NOMO-1 (cell line): Measurements from ENCODE around the gene ALDH3A2.

ENCODE experiments used
- DNase-seq, 2 experiments: peaks; one replicate each; lab custom pipeline; 2025; ENCODE audit not compliant: unreplicated experiment in 2 of 2; lab: John Stamatoyannopoulos, UW

Gene ALDH3A2

DNA sequence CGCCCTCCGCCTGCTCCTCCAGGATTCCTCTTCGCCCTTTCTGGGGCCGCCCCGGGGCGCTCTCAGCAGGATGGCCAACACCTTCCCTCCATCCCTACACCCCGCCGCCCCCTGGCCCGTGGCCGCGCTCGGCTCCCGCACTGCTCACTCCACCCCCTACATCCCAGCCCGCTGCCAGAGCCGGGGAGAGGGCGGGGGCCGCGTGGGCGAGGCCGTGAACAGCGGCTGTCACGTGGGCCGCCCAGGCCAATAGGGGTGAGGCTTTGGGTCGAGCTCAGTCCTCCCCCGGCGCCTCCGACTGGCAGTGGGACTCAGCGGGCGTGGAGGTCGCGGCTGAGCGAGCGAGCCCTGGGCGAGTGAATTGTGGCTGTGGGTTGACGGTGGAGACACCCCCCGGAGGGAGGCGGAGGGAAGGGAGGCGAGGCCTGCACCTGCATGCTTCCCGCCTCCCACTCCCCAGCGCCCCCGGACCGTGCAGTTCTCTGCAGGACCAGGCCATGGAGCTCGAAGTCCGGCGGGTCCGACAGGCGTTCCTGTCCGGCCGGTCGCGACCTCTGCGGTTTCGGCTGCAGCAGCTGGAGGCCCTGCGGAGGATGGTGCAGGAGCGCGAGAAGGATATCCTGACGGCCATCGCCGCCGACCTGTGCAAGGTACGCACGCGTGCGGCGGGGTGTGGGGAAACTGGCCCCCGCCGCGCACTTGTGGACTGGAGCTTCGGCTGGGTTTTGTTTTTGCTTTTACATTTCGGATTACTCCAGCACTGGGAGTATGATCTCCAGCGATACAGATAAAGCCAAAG lies at the start of gene ALDH3A2:
TSS of gene ALDH3A2 (plus strand) at position 277 of the 799 bp plus-strand sequence. CDS start at position 498, 221 bp downstream.
- DNase-seq: peak; percentile 95 to 98

DNA sequence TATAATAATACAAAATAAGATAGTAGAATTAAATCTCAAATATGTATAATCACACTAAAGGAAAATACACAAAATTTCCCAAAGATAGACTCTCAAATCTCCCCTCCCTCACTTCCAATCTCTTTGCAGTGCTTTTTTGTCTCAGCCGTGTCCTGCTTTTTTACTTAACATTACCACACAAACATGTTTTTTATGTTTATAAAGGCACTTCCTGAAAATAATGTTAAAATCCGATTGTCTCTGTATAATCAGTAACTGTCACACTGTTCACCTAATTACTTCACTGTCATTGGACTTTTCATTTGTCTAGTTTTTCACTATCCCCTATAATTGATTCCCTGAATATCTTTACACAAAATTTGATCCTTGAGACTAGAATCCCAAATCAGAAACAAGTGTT lies 38.2 kb upstream of the ALDH3A2 start:
- peak in 1 of 2 experiments; percentile 38 for DNase-seq

GRCh38 chr17:19610879-19611278 lies 37.7 kb upstream of the ALDH3A2 start:
- DNase-seq: peak; percentile 53 to 75

DNA sequence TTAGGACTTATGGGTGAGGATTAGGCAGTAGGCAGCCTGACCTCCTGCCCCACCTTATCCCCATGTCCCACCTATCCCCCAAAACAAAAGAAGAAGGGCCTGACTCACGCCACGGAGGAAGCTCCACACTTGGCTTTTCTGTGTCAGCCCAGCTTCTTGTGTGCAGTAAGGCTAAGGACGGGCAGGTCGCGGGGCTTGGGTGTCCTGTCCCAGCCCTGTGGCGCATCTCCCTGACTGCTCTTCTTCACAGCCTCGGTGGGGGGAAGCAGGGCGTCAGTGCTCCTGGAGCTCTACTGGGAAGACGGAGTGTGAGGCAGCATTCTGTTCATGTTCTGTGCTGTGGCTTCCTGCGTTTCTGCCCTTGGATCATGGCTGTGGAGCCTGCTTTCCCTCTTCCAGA lies 34.6 kb upstream of the ALDH3A2 start:
- DNase-seq: no peak

- DNase-seq: no peak
These were observed 33.7 kb upstream of the ALDH3A2 start for GRCh38 chr17:19614900-19615299.

DNA sequence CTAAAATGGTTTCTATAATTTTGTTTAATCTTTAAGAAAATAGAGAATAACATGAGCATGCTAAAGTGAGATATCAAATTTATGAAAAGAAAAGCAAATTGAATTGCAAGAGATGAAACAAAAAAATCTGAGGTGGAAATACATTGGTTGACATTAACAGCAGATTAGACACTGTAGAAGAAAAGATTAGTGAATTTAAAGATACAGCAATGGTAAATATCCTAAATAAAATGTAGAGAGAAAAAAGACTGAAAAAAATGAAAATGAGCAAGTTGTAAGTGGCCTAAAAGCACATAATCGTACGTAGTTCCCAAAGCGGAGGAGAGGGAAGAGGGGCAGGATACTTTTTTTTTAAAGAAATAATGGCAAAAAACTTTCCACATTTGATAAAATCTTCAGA lies 30.5 kb upstream of the ALDH3A2 start:
- no peak for DNase-seq

- DNase-seq: peak in 1 of 2 experiments; percentile 10
These were observed 28.7 kb upstream of the ALDH3A2 start for GRCh38 chr17:19619705-19620325.

GRCh38 chr17:19621697-19622096 lies 26.9 kb upstream of the ALDH3A2 start:
- no peak for DNase-seq

DNA sequence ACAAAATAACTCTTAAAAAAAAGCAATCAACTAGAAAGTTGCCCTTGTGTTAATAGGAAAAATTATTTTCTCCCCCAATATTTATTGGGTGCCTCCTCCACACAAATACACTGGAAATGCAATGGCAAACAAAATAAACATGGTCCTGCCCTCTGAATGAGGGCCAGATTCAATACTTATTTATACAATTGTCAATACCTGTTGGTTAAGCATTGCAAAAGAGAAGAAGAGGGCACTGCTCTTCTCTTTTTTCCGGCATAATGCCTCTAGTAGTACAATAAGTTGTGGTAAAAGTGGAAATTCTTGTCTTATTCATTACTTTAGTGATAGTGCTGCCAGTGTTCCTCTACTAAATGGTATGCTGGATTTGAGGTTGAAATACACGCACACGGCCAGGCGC lies 22.5 kb upstream of the ALDH3A2 start:
- no peak for DNase-seq

DNA sequence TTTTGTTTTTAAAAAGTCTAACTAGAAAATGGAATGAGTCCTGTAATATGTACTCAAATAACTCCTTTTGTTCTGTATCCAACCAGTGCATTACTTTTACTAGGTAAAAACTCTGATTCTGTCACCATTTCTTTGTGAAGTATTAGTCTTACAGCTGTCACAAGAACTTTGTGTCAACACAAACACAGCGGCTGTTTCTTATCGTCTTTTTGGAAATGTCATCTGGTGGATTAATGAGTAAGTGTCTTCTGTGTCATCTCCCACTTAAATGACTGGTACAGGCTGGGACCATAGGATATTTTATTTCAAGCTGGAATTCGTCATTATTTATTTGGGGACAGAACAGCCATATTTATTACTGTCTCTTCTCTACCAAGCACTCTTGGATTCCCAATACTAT lies 19.1 kb upstream of the ALDH3A2 start:
- no peak for DNase-seq

DNA sequence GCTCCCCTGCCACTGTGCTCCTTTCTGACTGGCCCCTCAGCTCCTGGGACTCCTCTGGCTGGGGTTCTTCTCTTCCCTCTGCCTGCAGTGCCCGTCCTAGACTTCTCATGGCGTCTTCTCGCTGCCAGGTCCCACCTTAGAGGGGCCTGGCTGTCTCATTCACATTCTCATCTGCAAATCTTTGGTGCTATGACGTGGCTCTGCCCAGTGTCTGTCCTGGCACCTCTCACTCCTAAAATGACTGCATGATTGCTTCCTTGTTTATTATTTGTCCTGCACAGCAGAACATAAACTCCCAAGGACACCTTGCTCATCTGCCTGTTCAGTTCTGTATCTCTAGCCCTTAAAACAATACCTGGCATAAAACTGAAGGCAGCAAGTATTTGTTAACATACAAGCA lies 18.5 kb upstream of the ALDH3A2 start:
- DNase-seq: no peak

- DNase-seq: no peak
These were observed 17.9 kb upstream of the ALDH3A2 start for GRCh38 chr17:19630661-19631060.

DNA sequence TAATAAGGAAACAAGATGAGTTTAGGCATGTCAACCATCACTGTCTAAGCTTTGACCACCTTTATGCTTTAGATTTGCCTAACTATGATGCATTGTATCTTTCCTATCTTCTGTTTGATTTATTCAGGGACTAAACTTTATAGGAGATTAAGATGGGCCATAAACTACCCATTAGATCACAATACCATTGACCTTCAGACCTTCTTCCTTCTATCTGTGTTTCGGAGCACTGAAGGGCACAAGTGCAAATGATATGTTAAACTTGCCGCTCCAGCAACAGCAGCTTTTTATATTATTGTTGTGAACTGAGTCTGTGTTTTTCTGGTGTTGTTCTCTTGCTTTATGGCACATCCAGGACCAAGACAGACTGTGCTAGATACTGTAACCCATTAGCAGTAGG lies 16.6 kb upstream of the ALDH3A2 start:
- DNase-seq: no peak

DNA sequence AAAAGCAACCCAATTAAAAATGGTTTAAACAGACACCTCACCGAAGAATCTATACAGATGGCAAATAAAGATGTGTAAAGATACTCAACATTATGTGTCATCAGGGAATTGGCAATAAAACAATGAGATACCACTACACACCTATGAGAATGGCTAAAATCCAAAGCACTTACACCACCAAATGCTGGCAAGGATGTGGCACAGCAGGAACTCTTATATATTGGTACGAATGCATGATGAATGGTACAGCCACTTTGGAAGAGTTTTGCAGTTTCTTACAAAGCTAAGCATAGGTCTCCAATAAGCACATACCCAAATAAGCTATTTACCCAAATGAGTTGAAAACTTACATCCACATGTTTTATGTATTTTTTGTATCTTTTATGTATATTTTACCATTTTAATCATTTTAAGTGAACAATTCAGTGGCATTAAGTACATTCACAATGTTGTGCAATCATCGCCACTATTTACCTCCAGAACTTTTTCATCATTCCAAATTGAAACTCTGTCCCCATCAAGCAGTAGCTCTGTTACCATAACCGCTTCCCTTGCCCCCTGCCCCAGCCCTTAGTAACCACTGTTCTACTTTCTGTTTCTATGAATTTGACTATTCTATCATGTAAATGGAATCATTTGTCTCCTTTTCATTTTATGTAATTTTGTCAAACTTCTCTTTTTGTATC lies 6.7 kb upstream of the ALDH3A2 start:
- DNase-seq: no peak

GRCh38 chr17:19642373-19642893 lies 6.1 kb upstream of the ALDH3A2 start:
- no peak for DNase-seq

DNA sequence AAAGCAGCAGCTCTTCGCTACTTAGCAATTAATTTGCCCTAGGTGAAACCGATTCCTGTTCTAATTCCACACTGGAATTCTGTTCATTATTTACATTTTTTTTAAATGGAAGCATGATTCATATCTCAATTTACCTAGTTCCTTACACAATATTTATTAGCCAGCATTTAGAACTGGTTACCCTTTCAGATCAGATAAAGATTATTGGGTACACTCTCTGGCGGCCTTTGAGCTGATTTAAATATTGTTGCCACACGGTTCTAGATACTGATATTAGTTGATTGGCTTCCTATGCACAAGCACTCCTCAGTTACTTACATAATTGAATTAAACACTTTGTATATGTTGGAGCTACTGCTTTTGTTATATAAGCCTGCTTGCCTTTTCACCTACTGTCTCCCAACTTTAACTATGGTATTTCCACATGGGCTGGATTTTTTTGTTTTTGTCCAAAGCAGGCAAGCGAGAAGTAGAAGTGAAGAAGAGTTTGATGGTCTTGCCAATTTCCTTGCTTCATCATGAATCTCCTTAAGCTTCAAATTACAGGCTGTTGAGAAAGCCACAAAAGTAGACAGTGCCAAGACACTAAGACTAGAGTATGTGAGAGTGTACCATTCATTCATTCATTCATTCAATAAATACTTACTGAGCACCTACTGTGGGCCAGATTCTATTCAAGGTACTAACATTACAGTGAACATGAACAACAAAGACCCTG lies 3.9 kb upstream of the ALDH3A2 start:
- no peak for DNase-seq

DNA sequence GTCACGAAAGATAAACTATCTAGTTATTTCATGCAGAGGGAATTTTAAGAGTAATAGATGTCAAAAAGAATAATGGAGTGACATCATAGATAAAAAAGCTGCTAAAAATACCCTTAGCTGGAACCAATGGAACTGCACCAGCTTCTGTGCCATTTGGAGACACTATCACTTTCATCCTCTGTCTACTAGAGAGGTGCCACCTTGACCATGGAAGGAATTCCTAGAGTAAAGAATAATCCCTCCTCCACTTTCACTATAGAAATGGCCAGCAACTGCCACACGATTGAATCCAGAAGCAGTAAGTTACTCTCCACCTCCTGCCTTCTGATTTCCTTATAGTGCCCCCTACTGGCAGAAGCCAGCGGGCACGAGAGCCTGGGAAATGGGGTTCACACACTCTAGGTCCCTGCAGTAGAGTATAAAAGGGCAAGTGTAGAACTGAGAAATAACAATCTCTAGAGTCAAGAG lies 2.8 kb upstream of the ALDH3A2 start:
- peak; percentile 42 to 68 for DNase-seq

GRCh38 chr17:19646788-19647696 lies 1.5 kb upstream of the ALDH3A2 start:
- peak in 1 of 2 experiments; percentile 31 for DNase-seq

- DNase-seq: peak; percentile 58 to 67
These were observed 665 bp upstream of the ALDH3A2 start for GRCh38 chr17:19647697-19648474.
